ENCODE results near the gene MAP4K2. TPM values are rescaled to one million over a fixed set of nuclear protein-coding genes. Genes with fewer than 3 reads are reported as not detected.

MAP4K2 gene
- total and polyA plus RNA-seq, 2 of the 13 experiments (the other 11 are each of a cell fraction or from before 2014, with no cell fraction given), result 8.3 to 17.6 TPM

GRCh38 chr11:64742087-64742888 is 60.7 kb downstream of the MAP4K2 start (continued):
- TF ChIP-seq ZNF205 (CRISPR knock-in tag; IDR thresholded peaks at IDR 0.05) (no peak), ZMYM3 (CRISPR knock-in tag; IDR thresholded peaks at IDR 0.05) (no peak), ZNF816 (CRISPR knock-in tag; IDR thresholded peaks at IDR 0.05; ENCODE audit: borderline replicate concordance) (0 out of 2 replicates have a peak, but pooled peaks have one; percentile 34), PHF5A (CRISPR knock-in tag; IDR thresholded peaks at IDR 0.05; ENCODE audit: low read depth, unreplicated experiment) (no peak), ZNF432 (CRISPR knock-in tag; IDR thresholded peaks at IDR 0.05; ENCODE audit: borderline replicate concordance) (no peak), ZNF225 (CRISPR knock-in tag; IDR thresholded peaks at IDR 0.05) (no peak), TMF1 (CRISPR knock-in tag; IDR thresholded peaks at IDR 0.05; ENCODE audit: low read depth) (no peak), BRCA1 (CRISPR knock-in tag; IDR thresholded peaks at IDR 0.05) (no peak), ZNF766 (CRISPR knock-in tag; IDR thresholded peaks at IDR 0.05; ENCODE audit: borderline replicate concordance) (no peak), ZKSCAN8 (CRISPR knock-in tag; IDR thresholded peaks at IDR 0.05; ENCODE audit: borderline replicate concordance) (no peak), ZNF143 (CRISPR knock-in tag; IDR thresholded peaks at IDR 0.05) (no peak), ZNF543 (CRISPR knock-in tag; IDR thresholded peaks at IDR 0.05) (no peak), ZNF607 (CRISPR knock-in tag; IDR thresholded peaks at IDR 0.05; ENCODE audit: borderline replicate concordance) (no peak), ZFYVE20 (CRISPR knock-in tag; IDR thresholded peaks at IDR 0.05; ENCODE audit: borderline replicate concordance, low read depth) (no peak), FOXA3 (CRISPR knock-in tag; IDR thresholded peaks at IDR 0.05) (no peak), ZNF883 (CRISPR knock-in tag; IDR thresholded peaks at IDR 0.05; ENCODE audit: not compliant biosample characterization) (peak; percentile 25), PCBP1 (IDR thresholded peaks at IDR 0.05; ENCODE audit: borderline replicate concordance, low read depth, low read length) (no peak), KDM1A (CRISPR knock-in tag; IDR thresholded peaks at IDR 0.05) (no peak), ZZZ3 (CRISPR knock-in tag; IDR thresholded peaks at IDR 0.05; ENCODE audit: borderline replicate concordance) (no peak), KDM5A (IDR thresholded peaks at IDR 0.05; ENCODE audit: borderline replicate concordance, low read length) (no peak)
- TF ChIP-seq, protein P1, sequence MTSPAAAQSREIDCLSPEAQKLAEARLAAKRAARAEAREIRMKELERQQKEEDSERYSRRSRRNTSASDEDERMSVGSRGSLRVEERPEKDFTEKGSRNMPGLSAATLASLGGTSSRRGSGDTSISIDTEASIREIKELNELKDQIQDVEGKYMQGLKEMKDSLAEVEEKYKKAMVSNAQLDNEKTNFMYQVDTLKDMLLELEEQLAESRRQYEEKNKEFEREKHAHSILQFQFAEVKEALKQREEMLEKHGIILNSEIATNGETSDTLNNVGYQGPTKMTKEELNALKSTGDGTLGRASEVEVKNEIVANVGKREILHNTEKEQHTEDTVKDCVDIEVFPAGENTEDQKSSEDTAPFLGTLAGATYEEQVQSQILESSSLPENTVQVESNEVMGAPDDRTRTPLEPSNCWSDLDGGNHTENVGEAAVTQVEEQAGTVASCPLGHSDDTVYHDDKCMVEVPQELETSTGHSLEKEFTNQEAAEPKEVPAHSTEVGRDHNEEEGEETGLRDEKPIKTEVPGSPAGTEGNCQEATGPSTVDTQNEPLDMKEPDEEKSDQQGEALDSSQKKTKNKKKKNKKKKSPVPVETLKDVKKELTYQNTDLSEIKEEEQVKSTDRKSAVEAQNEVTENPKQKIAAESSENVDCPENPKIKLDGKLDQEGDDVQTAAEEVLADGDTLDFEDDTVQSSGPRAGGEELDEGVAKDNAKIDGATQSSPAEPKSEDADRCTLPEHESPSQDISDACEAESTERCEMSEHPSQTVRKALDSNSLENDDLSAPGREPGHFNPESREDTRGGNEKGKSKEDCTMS (CRISPR knock-in tag; conservative IDR thresholded peaks at IDR 0.05), result no peak
- TF ChIP-seq, protein P2, sequence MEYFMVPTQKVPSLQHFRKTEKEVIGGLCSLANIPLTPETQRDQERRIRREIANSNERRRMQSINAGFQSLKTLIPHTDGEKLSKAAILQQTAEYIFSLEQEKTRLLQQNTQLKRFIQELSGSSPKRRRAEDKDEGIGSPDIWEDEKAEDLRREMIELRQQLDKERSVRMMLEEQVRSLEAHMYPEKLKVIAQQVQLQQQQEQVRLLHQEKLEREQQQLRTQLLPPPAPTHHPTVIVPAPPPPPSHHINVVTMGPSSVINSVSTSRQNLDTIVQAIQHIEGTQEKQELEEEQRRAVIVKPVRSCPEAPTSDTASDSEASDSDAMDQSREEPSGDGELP (IDR thresholded peaks at IDR 0.05; ENCODE audit: borderline replicate concordance, low read depth), result 0 out of 2 replicates have a peak, but pooled peaks have one; percentile 10
- TF ChIP-seq, protein P3, sequence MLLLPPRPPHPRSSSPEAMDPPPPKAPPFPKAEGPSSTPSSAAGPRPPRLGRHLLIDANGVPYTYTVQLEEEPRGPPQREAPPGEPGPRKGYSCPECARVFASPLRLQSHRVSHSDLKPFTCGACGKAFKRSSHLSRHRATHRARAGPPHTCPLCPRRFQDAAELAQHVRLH (CRISPR knock-in tag; IDR thresholded peaks at IDR 0.05; ENCODE audit: borderline replicate concordance, low read depth), result no peak
- TF ChIP-seq, protein P4, sequence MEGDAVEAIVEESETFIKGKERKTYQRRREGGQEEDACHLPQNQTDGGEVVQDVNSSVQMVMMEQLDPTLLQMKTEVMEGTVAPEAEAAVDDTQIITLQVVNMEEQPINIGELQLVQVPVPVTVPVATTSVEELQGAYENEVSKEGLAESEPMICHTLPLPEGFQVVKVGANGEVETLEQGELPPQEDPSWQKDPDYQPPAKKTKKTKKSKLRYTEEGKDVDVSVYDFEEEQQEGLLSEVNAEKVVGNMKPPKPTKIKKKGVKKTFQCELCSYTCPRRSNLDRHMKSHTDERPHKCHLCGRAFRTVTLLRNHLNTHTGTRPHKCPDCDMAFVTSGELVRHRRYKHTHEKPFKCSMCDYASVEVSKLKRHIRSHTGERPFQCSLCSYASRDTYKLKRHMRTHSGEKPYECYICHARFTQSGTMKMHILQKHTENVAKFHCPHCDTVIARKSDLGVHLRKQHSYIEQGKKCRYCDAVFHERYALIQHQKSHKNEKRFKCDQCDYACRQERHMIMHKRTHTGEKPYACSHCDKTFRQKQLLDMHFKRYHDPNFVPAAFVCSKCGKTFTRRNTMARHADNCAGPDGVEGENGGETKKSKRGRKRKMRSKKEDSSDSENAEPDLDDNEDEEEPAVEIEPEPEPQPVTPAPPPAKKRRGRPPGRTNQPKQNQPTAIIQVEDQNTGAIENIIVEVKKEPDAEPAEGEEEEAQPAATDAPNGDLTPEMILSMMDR (CRISPR knock-in tag; IDR thresholded peaks at IDR 0.05), result no peak
